Glutamatergic neuron (in vitro differentiated cells): ENCODE measurements around the gene STK17A. TPM values are rescaled to one million over a fixed set of nuclear protein-coding genes. Genes with fewer than 3 reads are reported as not detected.

Experiments used
- DNase-seq: peaks from one replicate; pipeline ENCODE4 v3.0.0; 2022
- H3K27ac Mint-ChIP-seq: one replicate; pipeline ENCODE4 v1.8.0; 2020; ENCODE audit warnings: mild to moderate bottlenecking, mixed read lengths, inconsistent platforms; ENCODE audit not compliant: unreplicated experiment
- H3K27me3 Mint-ChIP-seq: one replicate; pipeline ENCODE4 v1.8.0; 2020; ENCODE audit warnings: mild to moderate bottlenecking, moderate library complexity, mixed read lengths, inconsistent platforms; ENCODE audit not compliant: unreplicated experiment
- H3K36me3 Mint-ChIP-seq: one replicate; pipeline ENCODE4 v1.8.0; 2020; ENCODE audit warnings: mild to moderate bottlenecking, mixed read lengths, inconsistent platforms; ENCODE audit not compliant: unreplicated experiment
- H3K4me1 Mint-ChIP-seq: one replicate; pipeline ENCODE4 v1.8.0; 2020; ENCODE audit warnings: mild to moderate bottlenecking, low read depth, mixed read lengths, inconsistent platforms; ENCODE audit not compliant: unreplicated experiment
- H3K4me3 Mint-ChIP-seq: one replicate; pipeline ENCODE4 v1.8.0; 2020; ENCODE audit warnings: mild to moderate bottlenecking, mixed read lengths, inconsistent platforms; ENCODE audit not compliant: unreplicated experiment
- H3K9me3 Mint-ChIP-seq: one replicate; pipeline ENCODE4 v1.8.0; 2020; ENCODE audit warnings: mild to moderate bottlenecking, moderate library complexity, mixed read lengths, inconsistent platforms; ENCODE audit not compliant: unreplicated experiment
- CTCF ChIP-seq: fragments of 200-600 bp; sonication (generic); IDR thresholded peaks from one replicate; pipeline ENCODE4 v1.5.0; 2021; ENCODE audit not compliant: partially characterized antibody, unreplicated experiment
- total RNA-seq: library from RNA; stranded (reverse); fragmentation: NEBNext Ultra II Directional; extraction: Animal tissue kit (Norgen Biotek cat#: 25700); gene quantifications from one replicate; pipeline ENCODE4 v1.2.1, GENCODE V29; 2021; ENCODE audit not compliant: unreplicated experiment

The STK17A gene
- total RNA-seq, 1 donor from 2014 or later, result 26.8 TPM

DNA sequence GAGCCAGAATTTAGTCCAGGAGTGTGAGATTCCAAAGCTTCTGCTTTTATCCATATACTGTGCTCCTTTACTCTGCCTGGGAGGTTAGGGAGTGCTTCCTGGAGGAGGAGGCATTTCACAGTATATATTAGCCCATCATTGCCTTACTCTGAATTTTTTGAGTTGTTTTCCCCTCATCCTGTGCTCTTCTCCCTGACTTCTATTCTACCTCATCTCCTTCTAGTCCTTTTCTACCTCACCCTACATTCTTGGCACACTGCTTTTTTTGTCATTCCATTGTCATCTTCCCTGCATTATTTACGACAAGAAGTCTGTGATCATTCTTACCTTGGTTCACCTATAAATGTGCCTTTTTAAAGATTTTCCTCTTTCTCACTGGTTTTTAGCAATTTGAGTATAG is 21.3 kb downstream of the STK17A start:
- Mint-ChIP-seq H3K4me3 (no peak overlapping the region), H3K27ac (peak overlapping the region; percentile 1), H3K36me3 (peaks cover 11% of the 10 kb centered on the region), H3K27me3 (no peaks in the 10 kb centered on the region), H3K4me1 (peaks cover 8% of the 10 kb centered on the region), H3K9me3 (peaks cover 3% of the 10 kb centered on the region)
- DNase-seq, result no peak
- TF ChIP-seq CTCF, result no peak

DNA sequence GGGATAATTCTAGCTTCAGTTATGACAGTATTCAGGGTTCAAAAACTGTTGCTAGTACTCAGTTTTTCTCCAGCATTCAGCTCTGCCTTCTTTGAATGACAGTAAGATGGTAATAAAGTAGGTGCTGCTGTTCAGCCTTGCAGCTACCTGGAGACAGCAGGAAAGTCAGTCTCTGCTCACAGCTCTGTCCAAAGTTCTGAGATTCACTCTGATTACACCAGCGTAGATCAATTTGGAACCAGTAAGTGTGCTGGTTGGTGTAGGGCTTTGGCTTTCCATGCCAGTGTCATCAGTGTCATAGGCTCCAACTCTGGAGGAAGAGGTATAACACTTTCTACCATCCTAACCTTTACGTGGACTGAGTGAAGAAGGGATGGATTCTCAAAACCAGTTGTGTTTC is 26.2 kb downstream of the STK17A start:
- Mint-ChIP-seq H3K36me3 (peaks cover 11% of the 10 kb centered on the region), H3K4me1 (peaks cover 16% of the 10 kb centered on the region), H3K27ac (no peak overlapping the region), H3K27me3 (no peaks in the 10 kb centered on the region), H3K4me3 (no peak overlapping the region), H3K9me3 (peaks cover 3% of the 10 kb centered on the region)
- DNase-seq, result no peak
- TF ChIP-seq CTCF, result no peak

GRCh38 chr7:43612128-43612527 is 29.2 kb downstream of the STK17A start:
- no peak for TF ChIP-seq CTCF
- H3K36me3 Mint-ChIP-seq, result peaks cover 14% of the 10 kb centered on the region
- H3K27ac Mint-ChIP-seq, result no peak overlapping the region
- no peaks in the 10 kb centered on the region for H3K27me3 Mint-ChIP-seq
- no peak overlapping the region for H3K4me3 Mint-ChIP-seq
- peaks cover 6% of the 10 kb centered on the region for H3K9me3 Mint-ChIP-seq
- DNase-seq, result no peak
- peaks cover 13% of the 10 kb centered on the region for H3K4me1 Mint-ChIP-seq

GRCh38 chr7:43612599-43613589 is 30.0 kb downstream of the STK17A start:
- no peak for DNase-seq
- Mint-ChIP-seq H3K27me3 (no peaks in the 10 kb centered on the region), H3K27ac (no peak overlapping the region), H3K4me1 (peaks cover 13% of the 10 kb centered on the region), H3K4me3 (no peak overlapping the region), H3K36me3 (peaks cover 14% of the 10 kb centered on the region), H3K9me3 (peaks cover 6% of the 10 kb centered on the region)
- no peak for TF ChIP-seq CTCF

- DNase-seq, result no peak
- H3K27ac Mint-ChIP-seq, result peak overlapping the region; percentile 21
These were observed 32.7 kb downstream of the STK17A start for GRCh38 chr7:43615558-43616145.

More at GRCh38 chr7:43615558-43616145, 32.7 kb downstream of the STK17A start:
- Mint-ChIP-seq H3K4me1 (peaks cover 14% of the 10 kb centered on the region), H3K9me3 (peaks cover 3% of the 10 kb centered on the region), H3K27me3 (no peaks in the 10 kb centered on the region), H3K4me3 (peak overlapping the region; percentile 22), H3K36me3 (peaks cover 7% of the 10 kb centered on the region)
- no peak for TF ChIP-seq CTCF
